Measurements from ENCODE around the gene PKNOX2.

Gene PKNOX2

GRCh38 chr11:125155100-125155444 lies 9.5 kb upstream of the PKNOX2 start:
- no peak for DNase-seq (ENCODE audit: low read depth)

GRCh38 chr11:125155767-125156166 lies 8.8 kb upstream of the PKNOX2 start:
- no peak for DNase-seq (ENCODE audit: low read depth)

GRCh38 chr11:125156346-125157117 lies 8.0 kb upstream of the PKNOX2 start:
- DNase-seq (ENCODE audit: low read depth), result no peak

- DNase-seq (ENCODE audit: low read depth), result no peak
Observed at GRCh38 chr11:125157118-125157733, 7.3 kb upstream of the PKNOX2 start.

- no peak for DNase-seq (ENCODE audit: low read depth)
Observed at GRCh38 chr11:125157953-125158680, 6.4 kb upstream of the PKNOX2 start.

- DNase-seq (ENCODE audit: low read depth), result no peak
Observed at GRCh38 chr11:125162743-125163142, 1.8 kb upstream of the PKNOX2 start.

GRCh38 chr11:125163431-125164063 lies 1.0 kb upstream of the PKNOX2 start:
- DNase-seq (ENCODE audit: low read depth), result no peak

GRCh38 chr11:125164091-125164421 lies 495 bp upstream of the PKNOX2 start:
- no peak for DNase-seq (ENCODE audit: low read depth)

- DNase-seq (ENCODE audit: low read depth), result no peak
Observed at GRCh38 chr11:125165111-125165842, 726 bp downstream of the PKNOX2 start.

GRCh38 chr11:125165843-125166763 lies 1.6 kb downstream of the PKNOX2 start:
- no peak for DNase-seq (ENCODE audit: low read depth)

GRCh38 chr11:125166764-125167291 lies 2.3 kb downstream of the PKNOX2 start:
- DNase-seq (ENCODE audit: low read depth), result no peak

GRCh38 chr11:125167292-125167953 lies 2.9 kb downstream of the PKNOX2 start:
- no peak for DNase-seq (ENCODE audit: low read depth)

GRCh38 chr11:125167954-125168835 lies 3.6 kb downstream of the PKNOX2 start:
- DNase-seq (ENCODE audit: low read depth), result no peak

GRCh38 chr11:125168918-125169456 lies 4.4 kb downstream of the PKNOX2 start:
- no peak for DNase-seq (ENCODE audit: low read depth)

- no peak for DNase-seq (ENCODE audit: low read depth)
Observed at GRCh38 chr11:125170001-125170509, 5.5 kb downstream of the PKNOX2 start.

- DNase-seq (ENCODE audit: low read depth), result no peak
Observed at GRCh38 chr11:125170510-125171031, 6.0 kb downstream of the PKNOX2 start.

- DNase-seq (ENCODE audit: low read depth), result no peak
Observed at GRCh38 chr11:125171974-125172373, 7.4 kb downstream of the PKNOX2 start.

- DNase-seq (ENCODE audit: low read depth), result no peak
Observed at GRCh38 chr11:125173027-125173426, 8.5 kb downstream of the PKNOX2 start.
